Nephron (organoid): ENCODE results near the gene CHGA.

Experiments used
- H3K27ac Mint-ChIP-seq, 3 experiments: 2 replicates each; pipeline ENCODE4 v1.8.0; 2020; ENCODE audit warnings: mixed read lengths in 3 of 3, mild to moderate bottlenecking in 2 of 3, moderate library complexity in 1 of 3
- H3K27me3 Mint-ChIP-seq: 2 replicates; pipeline ENCODE4 v1.8.0; 2021; ENCODE audit warnings: low read depth, mild to moderate bottlenecking, moderate library complexity, mixed read lengths
- H3K36me3 Mint-ChIP-seq: 2 replicates; pipeline ENCODE4 v1.8.0; 2020; ENCODE audit warnings: low read depth, mixed read lengths
- H3K4me1 Mint-ChIP-seq: 2 replicates; pipeline ENCODE4 v1.8.0; 2020; ENCODE audit warnings: mixed read lengths
- H3K4me3 Mint-ChIP-seq, 3 experiments: 2 replicates each; pipeline ENCODE4 v1.8.0; 2020; ENCODE audit warnings: mild to moderate bottlenecking in 3 of 3, mixed read lengths in 3 of 3, moderate library complexity in 2 of 3
- H3K9me3 Mint-ChIP-seq: 2 replicates; pipeline ENCODE4 v1.8.0; 2020; ENCODE audit warnings: mixed read lengths
- TF ChIP-seq, protein P1 (sequence below), 3 experiments: fragments of 200-600 bp; sonication (generic); IDR thresholded peaks; one replicate each; pipeline ENCODE4 v1.5.0; 2021; ENCODE audit warnings: antibody characterized with exemption in 3 of 3; ENCODE audit not compliant: unreplicated experiment in 3 of 3

Gene CHGA, protein sequence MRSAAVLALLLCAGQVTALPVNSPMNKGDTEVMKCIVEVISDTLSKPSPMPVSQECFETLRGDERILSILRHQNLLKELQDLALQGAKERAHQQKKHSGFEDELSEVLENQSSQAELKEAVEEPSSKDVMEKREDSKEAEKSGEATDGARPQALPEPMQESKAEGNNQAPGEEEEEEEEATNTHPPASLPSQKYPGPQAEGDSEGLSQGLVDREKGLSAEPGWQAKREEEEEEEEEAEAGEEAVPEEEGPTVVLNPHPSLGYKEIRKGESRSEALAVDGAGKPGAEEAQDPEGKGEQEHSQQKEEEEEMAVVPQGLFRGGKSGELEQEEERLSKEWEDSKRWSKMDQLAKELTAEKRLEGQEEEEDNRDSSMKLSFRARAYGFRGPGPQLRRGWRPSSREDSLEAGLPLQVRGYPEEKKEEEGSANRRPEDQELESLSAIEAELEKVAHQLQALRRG

DNA sequence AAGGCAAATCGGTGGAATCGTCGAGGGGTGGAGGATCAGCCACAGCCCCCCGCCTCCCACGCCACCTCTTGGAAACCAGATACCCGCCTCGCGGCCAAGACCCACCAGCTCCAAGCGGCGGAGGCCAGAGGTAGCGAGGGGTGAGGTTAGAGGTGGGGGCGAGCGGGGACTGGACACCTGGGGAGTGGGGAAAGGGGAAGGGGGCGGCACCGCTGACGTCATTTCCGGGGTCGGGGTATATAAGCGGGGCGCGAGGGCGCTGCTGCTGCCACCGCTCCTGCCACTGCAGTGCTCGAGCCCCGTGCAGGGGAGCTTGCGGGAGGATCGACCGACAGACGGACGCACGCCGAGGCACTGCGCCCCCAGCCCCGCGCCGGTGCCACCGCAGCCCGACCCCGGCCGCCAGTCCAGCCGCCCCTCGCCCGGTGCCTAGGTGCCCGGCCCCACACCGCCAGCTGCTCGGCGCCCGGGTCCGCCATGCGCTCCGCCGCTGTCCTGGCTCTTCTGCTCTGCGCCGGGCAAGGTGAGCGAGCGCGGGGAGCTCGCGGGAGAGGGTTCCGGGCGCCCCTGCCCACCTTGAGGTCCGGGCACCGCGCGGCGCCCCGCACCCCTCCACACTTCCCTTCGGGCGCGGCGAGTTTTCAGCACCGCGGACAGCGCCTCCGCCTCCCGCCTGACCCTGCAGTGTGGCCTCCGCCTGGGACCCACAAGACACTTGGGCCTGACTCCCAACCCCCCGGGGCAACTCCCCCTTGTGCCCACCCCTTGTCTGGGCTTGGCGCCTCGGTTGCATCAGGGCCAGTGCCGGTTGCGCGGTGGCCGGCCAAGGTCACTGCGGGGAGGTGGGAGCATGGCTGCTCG is at the start of gene CHGA:
TSS of gene CHGA (plus strand) at position 268 of the 861 bp plus-strand sequence. CDS start at position 478, 210 bp downstream.
- Mint-ChIP-seq H3K27me3 (peaks cover 77% of the 10 kb centered on the region), H3K4me1 (peaks cover 6% of the 10 kb centered on the region), H3K4me3 (peak within 1 kb of the TSS; percentile 76 to 77 (median 77)), H3K9me3 (no peaks in the 10 kb centered on the region), H3K27ac (no peak within 1 kb of the TSS), H3K36me3 (no peaks in the 10 kb centered on the region)
- TF ChIP-seq, protein P1, sequence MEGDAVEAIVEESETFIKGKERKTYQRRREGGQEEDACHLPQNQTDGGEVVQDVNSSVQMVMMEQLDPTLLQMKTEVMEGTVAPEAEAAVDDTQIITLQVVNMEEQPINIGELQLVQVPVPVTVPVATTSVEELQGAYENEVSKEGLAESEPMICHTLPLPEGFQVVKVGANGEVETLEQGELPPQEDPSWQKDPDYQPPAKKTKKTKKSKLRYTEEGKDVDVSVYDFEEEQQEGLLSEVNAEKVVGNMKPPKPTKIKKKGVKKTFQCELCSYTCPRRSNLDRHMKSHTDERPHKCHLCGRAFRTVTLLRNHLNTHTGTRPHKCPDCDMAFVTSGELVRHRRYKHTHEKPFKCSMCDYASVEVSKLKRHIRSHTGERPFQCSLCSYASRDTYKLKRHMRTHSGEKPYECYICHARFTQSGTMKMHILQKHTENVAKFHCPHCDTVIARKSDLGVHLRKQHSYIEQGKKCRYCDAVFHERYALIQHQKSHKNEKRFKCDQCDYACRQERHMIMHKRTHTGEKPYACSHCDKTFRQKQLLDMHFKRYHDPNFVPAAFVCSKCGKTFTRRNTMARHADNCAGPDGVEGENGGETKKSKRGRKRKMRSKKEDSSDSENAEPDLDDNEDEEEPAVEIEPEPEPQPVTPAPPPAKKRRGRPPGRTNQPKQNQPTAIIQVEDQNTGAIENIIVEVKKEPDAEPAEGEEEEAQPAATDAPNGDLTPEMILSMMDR (IDR thresholded peaks at IDR 0.05; ENCODE audit: unreplicated experiment in 3 of 3), result no peak

DNA sequence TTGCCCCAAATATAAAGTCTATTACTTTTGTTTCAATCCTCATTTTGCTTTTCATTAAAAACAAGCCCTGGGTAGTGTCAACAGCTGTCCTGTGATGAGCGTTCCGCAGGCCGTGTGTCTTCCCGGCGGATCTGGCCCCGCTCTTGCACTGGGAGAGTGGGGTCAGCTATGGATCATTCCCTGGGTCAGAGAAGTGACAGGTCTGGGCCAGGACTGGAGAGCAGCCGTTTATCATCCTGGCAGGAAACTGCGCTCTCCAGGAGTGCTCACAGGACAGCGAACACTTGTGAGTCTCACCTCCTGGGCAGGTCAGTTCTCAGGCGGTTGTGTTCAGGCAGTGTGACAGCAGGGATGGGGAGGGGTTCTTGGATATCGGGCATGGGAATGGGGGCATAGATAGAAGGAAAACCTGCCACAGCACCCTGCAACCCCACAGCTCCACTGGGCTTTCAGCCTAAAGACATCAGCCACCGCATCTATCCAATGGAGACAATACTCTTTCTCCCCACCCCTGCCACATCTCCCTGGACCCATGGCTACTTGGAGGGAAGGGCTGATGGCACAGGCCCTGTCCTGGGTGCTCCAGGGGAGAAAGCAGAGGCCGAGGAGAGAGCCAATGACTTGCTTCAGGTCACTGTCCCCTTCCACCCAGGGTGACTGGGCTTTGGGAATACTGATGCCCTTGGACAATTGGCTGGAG is 47.8 kb upstream of the CHGA start:
- Mint-ChIP-seq H3K9me3 (peaks cover 6% of the 10 kb centered on the region), H3K4me3 (no peak overlapping the region), H3K4me1 (peaks cover 7% of the 10 kb centered on the region), H3K27ac (no peak overlapping the region), H3K27me3 (peaks cover 56% of the 10 kb centered on the region), H3K36me3 (no peaks in the 10 kb centered on the region)
- TF ChIP-seq, protein P1 (IDR thresholded peaks at IDR 0.05; ENCODE audit: unreplicated experiment in 3 of 3), result no peak

DNA sequence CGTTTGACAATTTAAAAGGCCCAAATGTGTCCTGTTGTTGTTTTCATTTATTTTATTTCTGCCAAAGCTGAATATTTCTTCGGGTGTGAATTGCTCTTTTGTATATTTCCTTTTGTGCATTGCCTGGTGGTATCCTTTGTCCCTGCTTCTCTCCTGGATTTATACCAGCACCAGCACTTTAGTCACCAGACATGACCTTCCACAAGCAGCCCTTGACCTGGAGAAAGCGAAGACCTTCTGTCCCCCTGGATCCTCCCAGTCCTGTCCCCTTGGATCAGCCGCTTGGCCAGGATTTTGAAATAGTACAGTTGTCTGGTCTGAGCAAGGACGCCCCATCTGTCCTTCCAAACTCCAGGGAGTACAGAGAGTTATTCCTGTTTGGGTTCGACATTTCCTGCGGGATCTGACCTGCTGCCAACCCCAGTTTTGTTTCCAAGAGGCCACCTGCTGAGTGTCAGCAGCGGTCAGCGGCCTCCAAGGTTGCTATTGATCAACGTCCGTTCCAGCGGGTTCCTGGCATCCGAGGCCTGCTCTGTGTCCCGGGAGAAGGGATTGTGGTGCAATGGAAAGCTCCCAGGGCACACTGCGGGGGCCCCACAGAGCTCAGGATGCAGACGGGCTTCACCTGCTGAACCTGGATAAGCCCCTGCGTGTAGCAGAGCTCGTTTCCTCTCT is 45.1 kb upstream of the CHGA start:
- TF ChIP-seq, protein P1 (IDR thresholded peaks at IDR 0.05; ENCODE audit: unreplicated experiment in 3 of 3), result no peak
- Mint-ChIP-seq H3K4me1 (peaks cover 7% of the 10 kb centered on the region), H3K27ac (no peak overlapping the region), H3K9me3 (peaks cover 7% of the 10 kb centered on the region), H3K27me3 (peaks cover 75% of the 10 kb centered on the region), H3K36me3 (no peaks in the 10 kb centered on the region), H3K4me3 (no peak overlapping the region)

DNA sequence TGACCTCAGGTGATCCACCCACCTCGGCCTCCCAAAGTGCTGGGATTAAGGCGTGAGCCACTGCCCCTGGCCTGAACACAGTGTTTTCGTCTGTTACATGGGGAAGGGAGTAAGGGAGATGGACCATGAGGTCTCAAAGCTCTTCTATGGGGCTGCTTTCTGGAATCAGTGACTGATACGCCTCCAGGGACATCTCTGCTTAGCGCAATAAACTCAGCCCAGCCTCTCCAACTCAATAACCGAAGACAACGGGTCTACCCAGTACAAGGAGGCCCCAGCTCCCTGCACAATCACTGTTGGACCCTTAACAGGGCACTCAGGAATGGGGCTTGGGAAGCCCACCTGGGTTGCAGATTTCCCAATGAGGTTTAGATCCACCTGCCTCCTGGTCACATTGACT is 42.6 kb upstream of the CHGA start:
- TF ChIP-seq, protein P1 (IDR thresholded peaks at IDR 0.05; ENCODE audit: unreplicated experiment in 3 of 3), result no peak
- peaks cover 4% of the 10 kb centered on the region for H3K9me3 Mint-ChIP-seq
- no peaks in the 10 kb centered on the region for H3K36me3 Mint-ChIP-seq
- no peak overlapping the region for H3K4me3 Mint-ChIP-seq
- peaks cover 71% of the 10 kb centered on the region for H3K27me3 Mint-ChIP-seq
- peaks cover 7% of the 10 kb centered on the region for H3K4me1 Mint-ChIP-seq
- no peak overlapping the region for H3K27ac Mint-ChIP-seq

DNA sequence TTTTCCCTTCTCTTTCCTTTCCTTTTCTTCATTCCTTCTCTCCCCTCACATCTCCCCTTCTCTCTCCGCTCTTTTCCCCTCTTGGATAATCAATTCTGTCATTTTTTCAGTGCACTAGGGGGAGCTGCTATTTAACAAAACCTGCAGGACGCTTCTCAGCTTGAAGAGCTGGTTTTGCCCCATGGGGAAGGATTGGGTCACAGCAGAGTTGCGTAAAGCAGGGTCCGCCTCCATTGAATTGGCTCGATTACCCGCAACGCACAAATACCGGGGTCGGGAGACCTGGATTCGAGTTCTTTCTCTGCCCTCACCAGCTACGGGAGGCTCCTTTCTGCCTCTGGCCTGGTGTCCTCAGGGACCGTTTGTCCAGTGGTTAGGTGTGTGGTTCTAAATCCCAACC is 42.1 kb upstream of the CHGA start:
- H3K4me3 Mint-ChIP-seq, result no peak overlapping the region
- no peaks in the 10 kb centered on the region for H3K36me3 Mint-ChIP-seq
- H3K9me3 Mint-ChIP-seq, result peaks cover 4% of the 10 kb centered on the region
- H3K27me3 Mint-ChIP-seq, result peaks cover 75% of the 10 kb centered on the region
- H3K27ac Mint-ChIP-seq, result no peak overlapping the region
- peaks cover 7% of the 10 kb centered on the region for H3K4me1 Mint-ChIP-seq
- TF ChIP-seq, protein P1 (IDR thresholded peaks at IDR 0.05; ENCODE audit: unreplicated experiment in 3 of 3), result peak; percentile 13 to 38 (median 16)
